Measurements from ENCODE around the gene MIR17HG. TPM values are rescaled to one million over a fixed set of nuclear protein-coding genes. Genes with fewer than 3 reads are reported as not detected.

The MIR17HG gene
- total RNA-seq, 4 donors from 2014 or later = 3.3 to 16.2 (median 4.6) TPM

DNA sequence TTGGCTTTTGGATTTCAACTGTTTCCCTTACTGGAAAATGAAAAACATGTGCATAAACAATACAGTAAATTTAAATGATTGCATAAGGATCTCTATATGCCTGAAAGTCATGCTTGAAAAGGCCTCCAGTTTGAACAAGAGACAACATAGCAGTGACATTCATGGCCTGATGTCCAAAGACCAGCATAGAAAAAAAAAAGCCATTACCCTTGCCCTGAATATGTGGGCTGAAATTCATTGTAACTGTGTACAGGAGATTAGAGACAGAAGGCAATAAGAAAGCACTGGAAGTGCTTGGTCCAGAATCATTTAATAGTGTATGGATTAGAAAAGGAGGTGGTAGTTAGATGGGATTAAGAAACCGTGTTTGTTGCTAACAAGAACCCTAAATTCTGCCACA lies 15.4 kb downstream of the MIR17HG start:
- no peaks in the 10 kb centered on the region for H3K4me1 ChIP-seq
- no peak overlapping the region for H3K27ac ChIP-seq
- TF ChIP-seq, protein P1, sequence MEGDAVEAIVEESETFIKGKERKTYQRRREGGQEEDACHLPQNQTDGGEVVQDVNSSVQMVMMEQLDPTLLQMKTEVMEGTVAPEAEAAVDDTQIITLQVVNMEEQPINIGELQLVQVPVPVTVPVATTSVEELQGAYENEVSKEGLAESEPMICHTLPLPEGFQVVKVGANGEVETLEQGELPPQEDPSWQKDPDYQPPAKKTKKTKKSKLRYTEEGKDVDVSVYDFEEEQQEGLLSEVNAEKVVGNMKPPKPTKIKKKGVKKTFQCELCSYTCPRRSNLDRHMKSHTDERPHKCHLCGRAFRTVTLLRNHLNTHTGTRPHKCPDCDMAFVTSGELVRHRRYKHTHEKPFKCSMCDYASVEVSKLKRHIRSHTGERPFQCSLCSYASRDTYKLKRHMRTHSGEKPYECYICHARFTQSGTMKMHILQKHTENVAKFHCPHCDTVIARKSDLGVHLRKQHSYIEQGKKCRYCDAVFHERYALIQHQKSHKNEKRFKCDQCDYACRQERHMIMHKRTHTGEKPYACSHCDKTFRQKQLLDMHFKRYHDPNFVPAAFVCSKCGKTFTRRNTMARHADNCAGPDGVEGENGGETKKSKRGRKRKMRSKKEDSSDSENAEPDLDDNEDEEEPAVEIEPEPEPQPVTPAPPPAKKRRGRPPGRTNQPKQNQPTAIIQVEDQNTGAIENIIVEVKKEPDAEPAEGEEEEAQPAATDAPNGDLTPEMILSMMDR (IDR thresholded peaks at IDR 0.05) = no peak
- TF ChIP-seq POLR2A (IDR thresholded peaks at IDR 0.05) = no peak
- no peaks in the 10 kb centered on the region for H3K27me3 ChIP-seq
- H3K4me3 ChIP-seq = no peak overlapping the region
- no peak for DNase-seq
- H3K36me3 ChIP-seq = no peaks in the 10 kb centered on the region
- no peaks in the 10 kb centered on the region for H3K9me3 ChIP-seq
- intact Hi-C loops (cut with DNase I; ENCODE audit: low total_unique reads) = no loop called here

DNA sequence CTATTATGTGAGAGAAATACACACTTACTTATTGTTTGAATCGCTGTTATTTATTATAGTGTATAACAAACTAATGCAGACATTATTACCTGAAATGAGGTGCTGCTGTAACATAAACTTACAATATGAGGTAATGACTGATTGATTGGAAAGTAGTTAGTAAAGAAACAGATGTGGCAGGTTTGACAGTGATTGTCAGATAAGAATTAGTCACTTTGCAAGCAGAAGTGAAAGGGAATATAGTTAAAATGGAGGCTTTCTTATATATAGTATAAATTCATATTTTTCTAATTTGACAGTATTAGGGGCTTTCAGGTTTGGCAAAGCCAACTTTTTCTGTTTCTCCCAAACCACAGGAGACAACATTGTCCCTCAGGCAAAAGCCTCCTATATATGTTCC lies 20.6 kb downstream of the MIR17HG start:
- DNase-seq = no peak
- no peak overlapping the region for H3K27ac ChIP-seq
- no peaks in the 10 kb centered on the region for H3K9me3 ChIP-seq
- H3K4me1 ChIP-seq = no peaks in the 10 kb centered on the region
- no peaks in the 10 kb centered on the region for H3K27me3 ChIP-seq
- H3K4me3 ChIP-seq = no peak overlapping the region
- intact Hi-C loops (cut with DNase I; ENCODE audit: low total_unique reads) = no loop called here
- TF ChIP-seq POLR2A (IDR thresholded peaks at IDR 0.05) = no peak
- TF ChIP-seq, protein P1 (IDR thresholded peaks at IDR 0.05) = no peak
- H3K36me3 ChIP-seq = no peaks in the 10 kb centered on the region

DNA sequence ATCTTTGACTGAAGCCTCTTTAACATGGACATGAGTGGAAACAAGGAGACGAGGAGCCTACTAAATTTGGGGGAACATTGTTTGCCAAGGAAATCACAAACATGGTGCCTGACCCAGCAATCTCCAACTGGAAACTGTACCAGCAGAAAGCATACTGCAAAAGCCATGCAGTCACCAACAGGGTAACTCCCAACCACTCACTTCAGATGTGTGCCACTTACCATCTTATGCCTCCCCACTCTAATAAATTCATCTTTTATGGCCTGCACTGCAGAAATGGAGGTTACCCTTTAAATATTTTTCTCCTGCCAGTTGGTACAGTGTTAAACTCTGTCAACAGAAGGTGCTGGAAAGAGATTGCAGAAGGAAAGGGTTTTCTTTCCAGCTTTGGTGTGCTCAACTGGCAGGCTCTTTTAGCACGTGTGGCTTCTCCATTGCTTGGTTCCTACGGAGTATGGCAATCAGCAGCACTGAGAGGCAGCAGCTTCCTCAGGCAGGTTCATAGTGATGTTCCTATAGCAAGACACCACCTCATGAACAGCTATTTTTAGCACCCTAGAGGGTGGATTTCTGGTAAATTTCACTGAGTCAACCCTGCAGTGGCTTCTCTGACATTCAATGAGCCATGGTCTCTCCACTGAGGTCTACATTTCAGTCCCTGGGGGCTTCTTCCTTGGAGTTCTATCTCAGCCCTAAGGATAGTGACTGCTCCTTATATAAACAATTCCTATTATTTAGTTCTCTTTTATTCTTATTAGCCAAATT lies 21.4 kb downstream of the MIR17HG start:
- no peak for DNase-seq
- intact Hi-C loops (cut with DNase I; ENCODE audit: low total_unique reads) = no loop called here

DNA sequence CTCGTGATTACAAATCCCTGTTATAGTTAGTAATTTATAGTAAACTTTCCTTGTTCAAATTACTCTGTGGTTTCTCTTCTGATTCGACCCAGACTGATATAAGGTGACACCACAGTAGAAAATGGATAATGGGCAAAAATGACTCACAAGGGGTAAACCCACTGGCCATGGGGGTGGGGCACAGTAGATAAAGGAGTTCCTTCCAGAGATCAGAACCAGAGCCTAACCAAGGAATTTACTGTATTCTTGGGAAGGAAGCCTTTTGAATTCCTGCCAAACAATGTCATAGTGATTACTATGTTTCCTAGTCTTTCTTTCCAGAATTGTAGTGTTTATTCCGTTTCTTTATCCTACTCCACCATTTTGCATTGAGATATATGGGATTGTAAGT lies 21.9 kb downstream of the MIR17HG start:
- no peak overlapping the region for H3K27ac ChIP-seq
- no peak overlapping the region for H3K4me3 ChIP-seq
- no peaks in the 10 kb centered on the region for H3K27me3 ChIP-seq
- DNase-seq = no peak
- intact Hi-C loops (cut with DNase I; ENCODE audit: low total_unique reads) = no loop called here
- H3K9me3 ChIP-seq = no peaks in the 10 kb centered on the region
- no peaks in the 10 kb centered on the region for H3K4me1 ChIP-seq
- TF ChIP-seq, protein P1 (IDR thresholded peaks at IDR 0.05) = no peak
- no peak for TF ChIP-seq POLR2A (IDR thresholded peaks at IDR 0.05)
- H3K36me3 ChIP-seq = no peaks in the 10 kb centered on the region

More for the DNA sequence above, 21.4 kb downstream of the MIR17HG start:
- Histone ChIP-seq H3K4me3 (no peak overlapping the region), H3K27ac (no peak overlapping the region), H3K27me3 (no peaks in the 10 kb centered on the region), H3K4me1 (no peaks in the 10 kb centered on the region), H3K9me3 (no peaks in the 10 kb centered on the region), H3K36me3 (no peaks in the 10 kb centered on the region)
- TF ChIP-seq, protein P1 (IDR thresholded peaks at IDR 0.05) = no peak
- no peak for TF ChIP-seq POLR2A (IDR thresholded peaks at IDR 0.05)

DNA sequence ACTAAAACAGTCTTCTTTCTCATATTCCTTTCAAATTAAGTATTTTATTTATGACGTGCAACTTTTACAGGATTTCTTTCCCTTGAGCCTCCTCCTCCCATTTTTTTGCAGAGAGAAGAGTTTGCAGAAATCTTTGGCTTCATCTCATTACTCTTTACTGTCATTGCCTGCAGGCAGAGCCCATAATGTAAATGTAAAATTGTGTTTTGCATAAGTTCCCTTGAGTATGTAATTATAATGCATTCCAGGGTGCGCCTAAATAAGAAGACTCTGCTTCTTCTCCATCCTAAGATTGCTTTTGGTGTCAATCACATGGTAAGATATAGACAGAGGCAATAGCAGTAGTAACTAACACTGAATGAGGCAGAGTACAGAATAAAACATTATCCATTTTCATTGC lies 23.0 kb downstream of the MIR17HG start:
- no peak overlapping the region for H3K4me3 ChIP-seq
- no peaks in the 10 kb centered on the region for H3K4me1 ChIP-seq
- TF ChIP-seq, protein P1 (IDR thresholded peaks at IDR 0.05) = no peak
- no peak for TF ChIP-seq POLR2A (IDR thresholded peaks at IDR 0.05)
- no peak overlapping the region for H3K27ac ChIP-seq
- no peaks in the 10 kb centered on the region for H3K36me3 ChIP-seq
- H3K9me3 ChIP-seq = no peaks in the 10 kb centered on the region
- no peak for DNase-seq
- intact Hi-C loops (cut with DNase I; ENCODE audit: low total_unique reads) = no loop called here
- no peaks in the 10 kb centered on the region for H3K27me3 ChIP-seq
